HG02763 (cell line): Measurements from ENCODE around the gene GPC1.

ENCODE experiments used
- ATAC-seq: cut with Tn5 transposase; IDR thresholded peaks from one replicate; pipeline ENCODE4 v1.9.1; 2021; ENCODE audit warnings: mild to moderate bottlenecking, moderate library complexity; ENCODE audit not compliant: unreplicated experiment

The GPC1 gene

GRCh38 chr2:240440251-240440650 is 4.8 kb downstream of the GPC1 start:
- no peak for ATAC-seq

- ATAC-seq = no peak
Measured at GRCh38 chr2:240440704-240441320, 5.3 kb downstream of the GPC1 start.

DNA sequence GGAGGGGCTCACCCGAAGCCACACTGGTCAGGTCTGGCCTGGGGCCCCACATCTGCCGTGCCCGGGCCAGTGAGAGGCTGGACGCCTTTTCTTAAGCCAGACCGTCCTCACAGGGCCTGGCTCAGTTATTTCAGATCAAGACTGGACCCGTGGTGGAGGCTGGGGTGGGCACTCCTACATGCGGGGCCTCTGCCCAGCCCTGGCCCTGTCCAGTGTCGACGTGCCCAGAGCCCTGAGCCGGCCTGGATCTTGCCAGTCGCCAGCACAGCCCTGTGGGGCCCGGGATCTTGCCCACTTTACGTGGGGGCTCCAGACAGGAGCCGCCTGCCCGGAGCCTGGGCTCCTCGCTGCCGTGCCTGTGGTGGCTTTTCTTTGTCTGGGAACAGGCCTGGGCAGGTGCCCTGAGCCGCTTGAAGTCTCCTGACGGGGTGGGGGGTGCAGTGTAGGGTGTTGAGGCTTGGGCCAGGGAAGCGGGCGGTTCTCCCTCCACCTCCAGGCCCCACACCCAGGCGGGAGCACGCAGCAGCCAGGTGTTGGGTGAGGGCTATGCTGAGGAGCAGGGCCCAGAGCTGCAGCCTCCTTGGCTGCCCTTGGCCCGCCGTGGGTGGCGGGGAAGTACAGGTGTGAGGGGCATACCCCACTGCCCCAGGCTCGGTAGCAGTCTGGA is 6.0 kb downstream of the GPC1 start:
- no peak for ATAC-seq

- ATAC-seq = no peak
Measured at GRCh38 chr2:240441993-240442411, 6.5 kb downstream of the GPC1 start.

DNA sequence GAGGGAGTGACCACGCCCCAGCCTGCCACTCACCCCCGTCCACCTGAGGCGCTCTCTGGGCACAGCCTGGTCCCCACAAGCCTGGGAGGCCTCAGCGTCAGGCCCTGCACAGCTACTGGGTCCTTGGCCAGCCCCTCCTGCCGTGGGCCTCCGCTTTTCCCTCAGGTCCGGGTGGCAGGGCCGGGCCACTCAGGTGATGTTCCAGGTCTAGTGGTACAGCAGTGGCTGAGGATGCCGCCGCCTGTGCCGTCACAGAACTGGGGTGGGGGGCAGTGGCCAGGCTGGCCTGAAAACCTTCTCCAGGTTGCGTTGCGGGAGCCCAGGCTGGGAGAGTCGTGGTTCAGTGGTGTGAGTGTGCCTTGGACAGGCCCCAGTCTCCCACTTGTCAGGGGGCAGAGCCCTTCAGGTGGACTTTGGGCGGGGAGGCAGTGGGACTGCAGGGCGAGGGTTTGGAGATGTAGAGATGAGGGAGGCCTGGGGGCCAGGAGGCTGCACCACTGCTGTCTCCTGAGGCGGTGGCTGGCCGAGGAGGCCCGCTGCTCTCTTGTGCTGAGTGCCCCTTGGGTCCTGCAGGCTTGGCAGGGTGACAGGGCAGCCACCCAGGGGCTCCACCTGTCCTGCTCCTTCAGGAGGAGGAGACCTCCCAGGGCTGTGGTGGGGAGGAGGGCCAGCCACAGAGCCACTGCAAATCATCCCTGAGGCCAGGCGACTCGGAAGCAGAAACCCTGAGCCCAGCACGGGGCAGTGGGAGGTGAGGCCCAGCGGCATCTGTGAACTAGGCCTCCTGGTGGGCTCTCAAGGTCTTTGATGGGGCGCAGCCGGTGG is 7.6 kb downstream of the GPC1 start:
- no peak for ATAC-seq

DNA sequence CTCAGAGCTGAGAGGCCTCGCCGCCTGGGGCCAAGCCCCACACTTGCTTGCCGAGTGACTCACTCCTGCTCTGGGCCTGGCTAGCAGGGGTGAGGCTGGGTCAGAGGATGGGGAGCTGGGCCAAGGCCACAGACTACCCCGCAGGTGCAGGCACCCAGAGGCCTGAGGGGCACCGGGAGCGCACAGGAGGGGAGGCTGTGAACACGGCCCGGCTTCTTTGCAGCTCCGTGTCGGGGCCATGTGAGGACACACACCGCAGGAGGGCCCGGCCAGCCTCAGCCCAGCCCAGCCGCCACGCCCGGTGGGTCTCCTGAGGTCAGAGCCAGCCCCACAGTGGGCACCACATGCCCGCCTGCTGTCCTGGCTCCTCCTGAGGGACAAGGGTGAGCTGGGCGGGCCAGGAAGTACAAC is 8.4 kb downstream of the GPC1 start:
- no peak for ATAC-seq

DNA sequence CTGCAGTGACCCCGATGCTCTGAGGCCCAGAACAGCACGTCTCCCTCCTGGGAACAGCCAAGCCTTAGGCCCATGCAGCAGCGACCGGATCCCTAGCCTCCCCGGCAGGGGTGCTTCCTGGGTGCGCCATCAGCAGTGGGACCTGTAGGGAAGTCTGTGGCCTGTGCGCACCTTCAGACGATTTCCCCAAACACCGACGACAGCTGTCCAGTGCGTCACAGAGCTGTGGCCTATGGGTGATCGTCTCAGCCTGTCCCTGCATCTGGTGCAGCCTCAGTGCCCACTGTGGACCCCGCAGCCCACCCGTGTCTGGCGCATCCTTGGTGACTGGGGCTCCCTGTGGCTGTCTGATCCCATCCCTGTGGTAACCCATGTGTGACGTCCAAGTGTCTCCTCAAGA is 9.0 kb downstream of the GPC1 start:
- no peak for ATAC-seq

DNA sequence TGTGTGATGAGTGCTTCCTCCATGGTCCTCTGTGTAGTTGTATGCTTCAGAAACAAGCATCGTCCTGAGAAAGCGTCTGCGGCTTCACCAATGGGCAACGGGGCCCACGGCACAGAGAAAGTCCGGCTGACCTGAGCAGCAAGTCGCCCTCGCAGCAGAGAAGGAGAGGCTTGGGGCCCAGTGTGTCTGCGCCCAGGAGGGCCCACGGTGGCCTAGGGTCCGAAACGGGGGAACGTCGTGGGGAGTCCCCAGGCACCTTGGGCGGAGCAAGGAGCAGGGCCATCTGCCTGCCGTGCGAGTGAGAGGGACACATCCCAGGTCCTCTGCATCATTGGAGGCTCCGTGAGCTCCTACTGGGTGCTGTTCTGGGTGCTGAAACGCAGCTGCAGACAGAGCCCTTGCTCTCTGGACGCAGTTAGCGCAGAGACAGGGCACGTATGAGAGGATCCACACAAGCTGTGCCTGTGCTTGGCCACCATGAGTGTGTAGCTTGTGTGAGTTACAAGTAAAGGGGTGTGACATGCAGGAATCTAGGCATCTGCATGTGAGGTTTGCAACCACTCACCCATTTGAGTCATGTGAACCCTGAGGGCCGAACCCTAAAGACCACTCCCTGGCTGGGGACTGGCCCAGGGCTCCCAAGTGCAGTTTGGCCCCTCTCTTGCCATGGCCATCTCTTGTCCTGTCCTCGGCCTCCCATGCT is 10.6 kb downstream of the GPC1 start:
- ATAC-seq = no peak

GRCh38 chr2:240446664-240447175 is 11.3 kb downstream of the GPC1 start:
- ATAC-seq = no peak

- ATAC-seq = no peak
Measured at GRCh38 chr2:240447331-240447730, 11.9 kb downstream of the GPC1 start.

DNA sequence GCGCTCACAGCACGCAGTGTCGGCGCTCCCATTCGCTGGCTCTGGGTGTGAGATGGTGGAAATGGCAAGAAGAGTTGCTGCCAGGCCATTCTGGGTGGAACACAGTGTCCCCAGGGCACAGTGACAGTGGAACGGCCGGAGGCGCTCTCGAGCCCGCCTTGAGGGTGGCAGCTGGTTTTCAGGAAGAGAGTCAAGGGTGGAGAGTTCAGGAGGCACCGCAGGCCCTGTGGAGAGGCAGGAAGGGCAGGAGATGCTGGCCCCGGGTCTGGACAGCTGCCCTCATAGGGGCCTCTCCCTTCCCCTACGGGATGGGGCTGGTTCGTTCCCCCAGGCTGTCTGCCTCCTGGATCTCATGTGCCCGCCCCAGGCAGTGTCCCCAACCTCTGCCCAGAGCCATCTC is 12.5 kb downstream of the GPC1 start:
- ATAC-seq = no peak

DNA sequence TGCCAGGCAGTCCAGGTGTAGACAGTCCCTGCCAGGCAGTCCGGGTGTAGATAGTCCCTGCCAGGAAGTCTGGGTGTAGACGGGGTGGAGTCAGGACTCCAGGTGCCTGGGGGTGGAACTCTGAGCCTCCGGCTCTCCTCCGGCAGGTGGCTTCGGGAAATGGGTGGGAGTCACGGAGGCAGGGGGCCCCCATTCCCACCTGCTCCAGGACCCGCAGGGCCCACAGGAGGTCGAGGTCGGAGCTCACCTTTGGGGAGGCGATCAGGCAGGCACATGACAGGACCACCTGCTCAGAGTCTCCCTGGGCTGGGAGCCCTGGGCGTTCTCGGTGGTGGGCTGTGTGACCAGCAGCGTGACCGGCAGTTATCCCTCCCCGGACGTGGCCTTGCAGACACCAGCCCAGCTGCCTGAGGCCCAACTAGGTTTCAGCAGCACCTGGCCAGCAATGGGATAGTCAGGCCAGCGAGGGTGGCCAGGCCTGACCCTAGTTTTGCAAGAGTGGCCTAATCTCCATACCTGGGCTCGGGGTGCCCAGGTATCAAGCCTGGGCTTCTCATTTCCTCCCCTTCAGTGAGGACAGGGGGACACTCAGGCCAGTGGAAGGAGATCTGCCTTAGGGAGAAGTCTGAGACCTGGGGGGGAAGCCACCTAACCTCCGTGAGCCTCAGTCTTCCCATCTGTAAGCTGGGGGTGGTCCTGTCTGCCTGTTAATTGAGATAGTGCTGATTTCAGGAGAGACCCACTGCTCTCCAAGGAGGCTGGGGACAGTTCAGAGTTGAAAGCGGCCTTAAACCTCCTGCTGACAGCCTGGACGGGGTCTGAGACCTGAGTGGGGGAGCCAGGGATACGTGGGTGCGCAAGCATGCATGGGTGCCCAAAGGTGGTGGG is 13.2 kb downstream of the GPC1 start:
- ATAC-seq = no peak

GRCh38 chr2:240449764-240450531 is 14.5 kb downstream of the GPC1 start:
- ATAC-seq = no peak

- ATAC-seq = no peak
Measured at GRCh38 chr2:240450532-240451107, 15.2 kb downstream of the GPC1 start.

DNA sequence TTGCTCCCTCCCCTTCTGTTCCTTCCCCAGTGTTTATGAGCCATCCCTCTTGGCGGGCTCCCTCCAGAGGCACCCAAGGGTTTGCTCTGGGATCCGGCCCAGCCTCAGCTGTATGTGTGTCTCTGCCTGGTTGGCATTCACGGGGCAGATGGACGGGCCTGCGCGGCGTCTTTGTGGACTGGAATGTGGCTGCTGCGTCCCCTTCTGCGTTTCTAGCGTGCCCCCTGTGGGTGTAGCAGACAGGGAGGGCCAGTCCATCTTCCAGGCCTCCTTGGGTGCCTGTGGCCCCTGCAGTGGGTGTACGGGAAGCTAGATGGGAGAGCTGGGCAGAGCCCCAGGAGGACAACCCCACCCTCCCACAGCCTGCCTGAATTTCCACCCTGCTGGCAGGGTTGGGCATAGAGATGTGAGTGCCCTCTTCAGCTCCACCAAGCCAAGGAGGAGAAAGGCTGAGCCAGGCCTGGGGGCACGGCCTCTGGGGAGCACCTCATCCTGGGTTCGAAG is 15.7 kb downstream of the GPC1 start:
- ATAC-seq = no peak

DNA sequence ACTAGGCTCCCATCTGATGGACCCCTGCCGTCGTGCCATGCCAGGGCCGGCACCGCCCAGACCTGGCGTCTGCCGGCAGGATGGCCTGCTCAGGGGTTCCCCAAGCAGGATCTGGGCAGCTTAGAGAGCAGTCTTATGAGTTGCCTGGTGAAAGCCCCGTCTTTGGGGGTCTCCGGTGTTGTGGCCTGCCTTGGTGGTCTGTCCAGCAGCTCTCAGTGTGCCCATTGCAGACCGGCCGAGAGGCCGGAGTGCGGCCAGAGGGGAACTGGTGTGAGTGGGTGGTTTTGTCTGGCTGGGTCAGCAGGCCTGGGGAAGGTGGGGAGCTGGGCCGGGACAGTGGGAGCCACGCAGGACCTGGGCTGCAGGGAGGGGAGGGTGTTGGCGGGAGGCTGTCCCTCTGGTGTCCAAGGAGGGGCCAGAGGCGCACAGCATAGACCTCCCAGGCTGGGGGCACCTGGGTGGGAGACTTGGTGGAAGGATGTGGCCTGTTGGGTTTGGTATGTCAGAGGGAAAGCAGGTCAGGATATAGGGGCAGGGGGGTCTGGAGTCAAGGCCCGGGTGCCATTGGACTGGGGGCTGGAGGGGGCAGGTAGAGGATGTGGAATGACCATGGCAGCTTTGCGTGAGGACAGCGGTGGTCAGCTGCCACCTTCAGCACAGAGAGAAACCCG is 16.5 kb downstream of the GPC1 start:
- ATAC-seq = no peak

GRCh38 chr2:240452462-240453256 is 17.2 kb downstream of the GPC1 start:
- no peak for ATAC-seq
